Mucosa of rectum (tissue), 2 donors: ENCODE results near the gene FAM114A1.
"Not testable (repeated sequence)": the region's sequence is repeated elsewhere in the genome, so short reads cannot be mapped to it uniquely, and the experiment has no call there.

ENCODE experiments used
- H3K27ac ChIP-seq, 2 donors: one replicate each; pipeline ENCODE4 v1.7.0; 2013; ENCODE audit warnings: inconsistent platforms in 2 of 2, low read depth in 2 of 2, low read length in 2 of 2
- H3K27me3 ChIP-seq, 2 donors: one replicate each; pipeline ENCODE4 v1.7.0; 2013; ENCODE audit warnings: low read length in 2 of 2; ENCODE audit not compliant: control insufficient read depth in 2 of 2, insufficient read depth in 2 of 2
- H3K36me3 ChIP-seq, 2 donors: one replicate each; pipeline ENCODE4 v1.7.0; 2013; ENCODE audit warnings: low read length in 2 of 2; ENCODE audit not compliant: control insufficient read depth in 2 of 2, insufficient read depth in 2 of 2
- H3K4me1 ChIP-seq, 2 donors: one replicate each; pipeline ENCODE4 v1.7.0; 2013; ENCODE audit warnings: low read length in 2 of 2, mild to moderate bottlenecking in 1 of 2; ENCODE audit not compliant: control insufficient read depth in 2 of 2, insufficient read depth in 2 of 2
- H3K4me3 ChIP-seq, 2 donors: one replicate each; pipeline ENCODE4 v1.7.0; 2013; ENCODE audit warnings: low read length in 2 of 2
- H3K9ac ChIP-seq, 2 donors: one replicate each; pipeline ENCODE4 v1.7.0; 2013; ENCODE audit warnings: low read length in 2 of 2, low read depth in 1 of 2, mild to moderate bottlenecking in 1 of 2
- H3K9me3 ChIP-seq, 2 donors: one replicate each; pipeline ENCODE4 v1.7.0; 2013; ENCODE audit warnings: low read length in 2 of 2; ENCODE audit not compliant: control insufficient read depth in 2 of 2
- donor health status: healthy.
- donor health status: Normal muscosa, but diverticular disease.

Gene FAM114A1

GRCh38 chr4:38955957-38956356 is 88.4 kb downstream of the FAM114A1 start:
- no peaks in the 10 kb centered on the region for H3K4me1 ChIP-seq
- no peaks in the 10 kb centered on the region for H3K27me3 ChIP-seq
- no peak overlapping the region for H3K27ac ChIP-seq
- no peak overlapping the region for H3K4me3 ChIP-seq
- no peaks in the 10 kb centered on the region for H3K36me3 ChIP-seq
- H3K9me3 ChIP-seq = no peaks in the 10 kb centered on the region
- H3K9ac ChIP-seq = no peak overlapping the region

GRCh38 chr4:38957261-38957815 is 89.7 kb downstream of the FAM114A1 start:
- H3K9ac ChIP-seq = no peak overlapping the region
- H3K4me3 ChIP-seq = no peak overlapping the region
- no peaks in the 10 kb centered on the region for H3K4me1 ChIP-seq
- H3K9me3 ChIP-seq = no peaks in the 10 kb centered on the region
- no peak overlapping the region for H3K27ac ChIP-seq
- no peaks in the 10 kb centered on the region for H3K27me3 ChIP-seq
- H3K36me3 ChIP-seq = no peaks in the 10 kb centered on the region

- H3K27ac ChIP-seq = no peak overlapping the region
- H3K9me3 ChIP-seq = no peaks in the 10 kb centered on the region
- no peak overlapping the region for H3K4me3 ChIP-seq
- H3K9ac ChIP-seq = no peak overlapping the region
- H3K4me1 ChIP-seq = no peaks in the 10 kb centered on the region
- no peaks in the 10 kb centered on the region for H3K27me3 ChIP-seq
- H3K36me3 ChIP-seq = no peaks in the 10 kb centered on the region
Observed at GRCh38 chr4:38957893-38958292, 90.3 kb downstream of the FAM114A1 start.

GRCh38 chr4:38958453-38959190 is 91.0 kb downstream of the FAM114A1 start:
- H3K27me3 ChIP-seq = no peaks in the 10 kb centered on the region
- H3K4me1 ChIP-seq = no peaks in the 10 kb centered on the region
- no peak overlapping the region for H3K9ac ChIP-seq
- H3K27ac ChIP-seq = no peak overlapping the region
- H3K4me3 ChIP-seq = no peak overlapping the region
- H3K36me3 ChIP-seq = no peaks in the 10 kb centered on the region
- H3K9me3 ChIP-seq = no peaks in the 10 kb centered on the region

GRCh38 chr4:38959248-38959647 is 91.6 kb downstream of the FAM114A1 start:
- not testable (repeated sequence) for H3K27ac ChIP-seq, H3K4me3 ChIP-seq, H3K9me3 ChIP-seq, H3K9ac ChIP-seq, H3K4me1 ChIP-seq, H3K27me3 ChIP-seq, H3K36me3 ChIP-seq

- Histone ChIP-seq H3K9ac (no peak overlapping the region), H3K4me3 (no peak overlapping the region), H3K27me3 (no peaks in the 10 kb centered on the region), H3K9me3 (no peaks in the 10 kb centered on the region), H3K4me1 (no peaks in the 10 kb centered on the region), H3K27ac (no peak overlapping the region), H3K36me3 (no peaks in the 10 kb centered on the region)
Observed at GRCh38 chr4:38964942-38965775, 97.6 kb downstream of the FAM114A1 start.

GRCh38 chr4:38965866-38966265 is 98.3 kb downstream of the FAM114A1 start:
- H3K9ac ChIP-seq = no peak overlapping the region
- no peak overlapping the region for H3K4me3 ChIP-seq
- no peaks in the 10 kb centered on the region for H3K27me3 ChIP-seq
- no peaks in the 10 kb centered on the region for H3K9me3 ChIP-seq
- no peaks in the 10 kb centered on the region for H3K36me3 ChIP-seq
- H3K27ac ChIP-seq = no peak overlapping the region
- H3K4me1 ChIP-seq = no peaks in the 10 kb centered on the region

GRCh38 chr4:38967260-38968095 is 99.9 kb downstream of the FAM114A1 start:
- H3K36me3 ChIP-seq = no peaks in the 10 kb centered on the region
- H3K9me3 ChIP-seq = no peaks in the 10 kb centered on the region
- H3K27me3 ChIP-seq = no peaks in the 10 kb centered on the region
- H3K4me3 ChIP-seq = no peak overlapping the region
- H3K27ac ChIP-seq = no peak overlapping the region
- H3K4me1 ChIP-seq = no peaks in the 10 kb centered on the region
- no peak overlapping the region for H3K9ac ChIP-seq

GRCh38 chr4:38968668-38969067 is 101.1 kb downstream of the FAM114A1 start:
- H3K36me3 ChIP-seq = no peaks in the 10 kb centered on the region
- no peaks in the 10 kb centered on the region for H3K9me3 ChIP-seq

More at GRCh38 chr4:38968668-38969067, 101.1 kb downstream of the FAM114A1 start:
- no peaks in the 10 kb centered on the region for H3K27me3 ChIP-seq
- no peak overlapping the region for H3K9ac ChIP-seq
- no peak overlapping the region for H3K27ac ChIP-seq
- no peak overlapping the region for H3K4me3 ChIP-seq
- no peaks in the 10 kb centered on the region for H3K4me1 ChIP-seq
